WERI-Rb-1 (cell line): ENCODE measurements around the gene PCLO.

Experiments
- DNase-seq: peaks from one replicate; pipeline ENCODE4 v3.0.0-alpha.2; 2020
- H3K27ac ChIP-seq: fragments of 250-450 bp; sonication (Bioruptor Pico); 2 replicates; pipeline ENCODE4 v1.5.1; 2020; ENCODE audit warnings: mild to moderate bottlenecking, moderate library complexity
- H3K27me3 ChIP-seq: fragments of 250-450 bp; sonication (Bioruptor Pico); 2 replicates; pipeline ENCODE4 v1.5.1; 2021; ENCODE audit warnings: mild to moderate bottlenecking, low read depth, moderate library complexity; ENCODE audit not compliant: insufficient read depth, severe bottlenecking
- H3K36me3 ChIP-seq: fragments of 250-450 bp; sonication (Bioruptor Pico); 2 replicates; pipeline ENCODE4 v1.5.1; 2020; ENCODE audit warnings: mild to moderate bottlenecking, moderate library complexity
- H3K4me3 ChIP-seq: 2 replicates; pipeline ENCODE4 v1.5.1; 2011; ENCODE audit warnings: low read depth, mild to moderate bottlenecking, control low read depth, low read length
- H3K9me3 ChIP-seq: fragments of 250-450 bp; sonication (Bioruptor Pico); 2 replicates; pipeline ENCODE4 v1.5.1; 2021; ENCODE audit warnings: mild to moderate bottlenecking, moderate library complexity; ENCODE audit not compliant: severe bottlenecking
- TF ChIP-seq, protein P1 (sequence below): IDR thresholded peaks from 2 replicates; pipeline ENCODE4 v1.5.1; 2011; ENCODE audit warnings: low read depth, mild to moderate bottlenecking, control low read depth, inconsistent platforms, low read length

PCLO gene

GRCh38 chr7:82865856-82866255 is 296.8 kb downstream of the PCLO start:
- H3K27me3 ChIP-seq: no peaks in the 10 kb centered on the region
- no peak for DNase-seq
- H3K36me3 ChIP-seq: no peaks in the 10 kb centered on the region
- H3K9me3 ChIP-seq: no peaks in the 10 kb centered on the region
- H3K27ac ChIP-seq: no peak overlapping the region
- TF ChIP-seq, protein P1, sequence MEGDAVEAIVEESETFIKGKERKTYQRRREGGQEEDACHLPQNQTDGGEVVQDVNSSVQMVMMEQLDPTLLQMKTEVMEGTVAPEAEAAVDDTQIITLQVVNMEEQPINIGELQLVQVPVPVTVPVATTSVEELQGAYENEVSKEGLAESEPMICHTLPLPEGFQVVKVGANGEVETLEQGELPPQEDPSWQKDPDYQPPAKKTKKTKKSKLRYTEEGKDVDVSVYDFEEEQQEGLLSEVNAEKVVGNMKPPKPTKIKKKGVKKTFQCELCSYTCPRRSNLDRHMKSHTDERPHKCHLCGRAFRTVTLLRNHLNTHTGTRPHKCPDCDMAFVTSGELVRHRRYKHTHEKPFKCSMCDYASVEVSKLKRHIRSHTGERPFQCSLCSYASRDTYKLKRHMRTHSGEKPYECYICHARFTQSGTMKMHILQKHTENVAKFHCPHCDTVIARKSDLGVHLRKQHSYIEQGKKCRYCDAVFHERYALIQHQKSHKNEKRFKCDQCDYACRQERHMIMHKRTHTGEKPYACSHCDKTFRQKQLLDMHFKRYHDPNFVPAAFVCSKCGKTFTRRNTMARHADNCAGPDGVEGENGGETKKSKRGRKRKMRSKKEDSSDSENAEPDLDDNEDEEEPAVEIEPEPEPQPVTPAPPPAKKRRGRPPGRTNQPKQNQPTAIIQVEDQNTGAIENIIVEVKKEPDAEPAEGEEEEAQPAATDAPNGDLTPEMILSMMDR: no peak
- H3K4me3 ChIP-seq: no peak overlapping the region

GRCh38 chr7:82859106-82859850 is 303.4 kb downstream of the PCLO start:
- H3K36me3 ChIP-seq: no peaks in the 10 kb centered on the region
- no peaks in the 10 kb centered on the region for H3K9me3 ChIP-seq
- H3K27ac ChIP-seq: no peak overlapping the region
- no peak overlapping the region for H3K4me3 ChIP-seq
- TF ChIP-seq, protein P1: no peak
- H3K27me3 ChIP-seq: no peaks in the 10 kb centered on the region
- DNase-seq: no peak

DNA sequence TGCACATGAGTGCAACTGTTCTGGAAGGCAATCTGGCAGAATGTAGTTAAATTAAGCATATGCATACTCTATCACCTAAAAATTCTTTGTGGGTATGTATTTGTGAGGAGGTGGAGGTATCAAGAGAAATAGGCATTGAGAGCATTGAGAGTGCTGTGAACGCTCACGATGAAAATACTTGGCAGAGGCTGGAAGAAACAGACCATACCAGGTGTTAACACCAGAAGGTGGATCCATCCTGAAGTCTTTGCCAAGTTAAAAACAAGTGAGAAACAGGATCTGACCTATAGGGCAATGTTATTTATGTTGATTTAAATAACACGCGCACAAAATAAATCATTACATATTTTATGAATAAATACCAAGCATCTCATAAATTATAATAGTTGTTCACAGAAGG is 311.6 kb downstream of the PCLO start:
- TF ChIP-seq, protein P1: no peak
- DNase-seq: no peak
- Histone ChIP-seq H3K36me3 (no peaks in the 10 kb centered on the region), H3K4me3 (no peak overlapping the region), H3K9me3 (no peaks in the 10 kb centered on the region), H3K27ac (no peak overlapping the region), H3K27me3 (no peaks in the 10 kb centered on the region)

DNA sequence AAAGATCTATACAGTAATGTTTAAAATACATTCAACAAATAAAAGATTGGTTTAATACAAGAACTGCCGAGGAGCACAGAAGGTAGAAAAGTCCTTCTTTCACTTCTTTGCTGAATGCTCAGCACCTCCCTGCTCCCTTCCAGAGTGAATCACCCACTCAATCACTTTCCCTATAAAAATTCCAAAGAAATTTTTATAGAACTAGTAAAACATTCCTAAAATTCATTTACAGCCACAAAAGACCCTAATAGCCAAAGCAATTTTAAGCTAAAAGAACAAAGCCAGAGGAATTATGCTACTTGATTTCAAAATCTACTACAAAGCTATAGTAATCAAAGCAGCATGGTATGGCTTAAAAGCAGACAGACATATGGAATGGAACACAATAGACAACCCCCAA is 320.9 kb downstream of the PCLO start:
- Histone ChIP-seq H3K4me3 (no peak overlapping the region), H3K27me3 (no peaks in the 10 kb centered on the region), H3K36me3 (no peaks in the 10 kb centered on the region), H3K9me3 (no peaks in the 10 kb centered on the region), H3K27ac (no peak overlapping the region)
- TF ChIP-seq, protein P1: no peak
- no peak for DNase-seq

DNA sequence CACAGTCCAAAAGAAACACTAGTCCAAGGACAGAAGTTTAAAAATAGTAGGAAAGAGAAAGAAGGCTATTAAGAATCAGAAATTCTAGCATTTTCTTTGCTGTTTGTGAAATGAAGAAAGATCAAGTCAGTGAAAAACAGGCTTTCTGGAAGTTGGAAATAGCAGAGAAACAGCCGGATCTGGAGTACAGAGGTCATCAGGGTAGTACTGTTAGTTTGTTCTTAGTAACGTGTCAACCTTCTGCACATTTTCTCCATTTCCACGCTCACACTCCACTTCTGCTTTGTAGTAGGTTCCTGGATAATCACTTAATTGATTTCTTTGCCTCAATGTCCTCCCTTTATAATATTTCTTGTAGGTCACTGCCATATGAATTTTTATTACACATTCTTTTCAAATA is 322.6 kb downstream of the PCLO start:
- TF ChIP-seq, protein P1: no peak
- H3K27ac ChIP-seq: no peak overlapping the region
- DNase-seq: no peak
- no peaks in the 10 kb centered on the region for H3K36me3 ChIP-seq
- H3K27me3 ChIP-seq: no peaks in the 10 kb centered on the region
- no peak overlapping the region for H3K4me3 ChIP-seq
- H3K9me3 ChIP-seq: no peaks in the 10 kb centered on the region

DNA sequence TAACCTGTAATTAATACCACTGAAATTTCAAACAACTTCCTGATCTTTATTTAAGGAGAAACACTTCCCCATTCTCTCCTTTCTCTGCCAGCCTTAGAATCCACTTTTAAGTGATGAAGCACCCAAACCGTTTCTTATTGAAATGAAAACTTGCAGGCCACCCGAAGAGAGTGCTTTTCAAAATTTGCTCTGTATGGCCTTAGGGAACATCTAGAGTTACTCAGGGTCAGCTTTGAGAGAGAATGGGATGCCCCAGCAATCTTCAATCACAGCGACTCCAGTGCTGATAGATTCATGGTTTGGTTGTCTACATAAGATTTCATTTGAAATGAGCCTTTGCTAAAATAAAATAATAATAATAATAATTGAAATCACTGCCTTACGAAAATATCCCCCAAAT is 323.1 kb downstream of the PCLO start:
- no peaks in the 10 kb centered on the region for H3K9me3 ChIP-seq
- H3K27me3 ChIP-seq: no peaks in the 10 kb centered on the region
- DNase-seq: no peak
- no peak overlapping the region for H3K27ac ChIP-seq
- no peaks in the 10 kb centered on the region for H3K36me3 ChIP-seq
- no peak overlapping the region for H3K4me3 ChIP-seq
- TF ChIP-seq, protein P1: no peak
